Measurements from ENCODE around the gene BAIAP2L1. TPM values are rescaled to one million over a fixed set of nuclear protein-coding genes. Genes with fewer than 3 reads are reported as not detected.
A peak's percentile ranks its signal among the peaks of the same experiment; 100 is the strongest.

BAIAP2L1 gene
- total and polyA plus RNA-seq, 2 of the 8 experiments (the other 6 are each of a cell fraction or from before 2014, with no cell fraction given), result 19.2 to 42.9 TPM

GRCh38 chr7:98286701-98287485, 114.0 kb downstream of the BAIAP2L1 start:
- peaks cover 5% of the 10 kb centered on the region; the same call in 1 of the 2 replicates for H3K23me2 ChIP-seq (ENCODE audit: low read depth, low read length)
- no peak overlapping the region for H2AK5ac ChIP-seq (ENCODE audit: low read depth, low read length)
- H4K8ac ChIP-seq (ENCODE audit: extremely low read depth, insufficient read depth, low read length), result no peak overlapping the region
- H2AFZ ChIP-seq (ENCODE audit: low read length), result no peak overlapping the region
- H2BK120ac ChIP-seq (replicated peaks; ENCODE audit: low read depth, low read length), result no peak overlapping the region
- H2BK5ac ChIP-seq (ENCODE audit: low read depth, low read length), result peak overlapping the region; percentile 52; the same call in 1 of the 2 replicates
- no peak overlapping the region for H3K14ac ChIP-seq (ENCODE audit: insufficient read length)
- no peak overlapping the region for H3K4ac ChIP-seq (replicated peaks; ENCODE audit: insufficient read length, low read depth, low read length)
- H3K4me1 ChIP-seq (replicated peaks in 1 of 4; ENCODE audit: control insufficient read depth in 3 of 4, insufficient read depth in 4 of 4, low read length in 3 of 4), result peaks cover 4 to 26% (median 18%) of the 10 kb centered on the region in 4 experiments
- peaks cover 13% of the 10 kb centered on the region for H3K79me1 ChIP-seq (ENCODE audit: low read depth, low read length)
- no peak for TF ChIP-seq RFX5 (IDR thresholded peaks at IDR 0.05; ENCODE audit: borderline replicate concordance, low read depth, low read length)
- TF ChIP-seq RXRA (IDR thresholded peaks at IDR 0.05; ENCODE audit: insufficient read depth, low read depth, low read length), result no peak
- no peak overlapping the region for H3K4me3 ChIP-seq (ENCODE audit: extremely low read depth in 1 of 4, insufficient read depth in 2 of 4, low read depth in 3 of 4, low read length in 4 of 4)
- no peak overlapping the region for H4K91ac ChIP-seq (replicated peaks; ENCODE audit: insufficient read length, low read length)
- H3K56ac ChIP-seq (replicated peaks; ENCODE audit: insufficient read length, low read depth, low read length), result no peak overlapping the region
- no peak overlapping the region for H3K18ac ChIP-seq (ENCODE audit: extremely low read depth, low read length)
- H3K27ac ChIP-seq (ENCODE audit: low read depth, low read length), result no peak overlapping the region
- ChIA-PET POLR2A (ENCODE audit: partially characterized antibody) (interaction anchor here (0.6 to 1.7 kb wide), 3 partner anchors 11 to 332 kb away, joined by 3 to 8 read pairs (median 3); partner anchors contain the start of gene BAIAP2L1), CTCF (ENCODE audit: partially characterized antibody) (interaction anchor here (0.7 to 1.7 kb wide), 5 partner anchors 13 to 131 kb away, joined by 3 to 5 read pairs (median 3); no protein-coding TSS in a partner anchor)
- peaks cover 0 to 4% (median 2%) of the 10 kb centered on the region in 4 experiments; a peak in 3 of 8 replicates for H3K36me3 ChIP-seq (ENCODE audit: control insufficient read depth in 2 of 4, insufficient read depth in 4 of 4, low read length in 3 of 4)
- 0 out of 7 replicates have a peak overlapping the region, but pooled peaks of 1 of the 4 experiments have one; percentile 1 for H3K9ac ChIP-seq (replicated peaks in 1 of 4; ENCODE audit: extremely low read depth in 1 of 4, low read depth in 3 of 4, low read length in 3 of 4)
- FAIRE-seq, result no peak
- DNase-seq (ENCODE audit: low read depth in 1 of 2, low spot score in 2 of 2), result no peak
- H3K9me3 ChIP-seq (ENCODE audit: insufficient read depth in 2 of 2, low read depth in 1 of 2, low read length in 1 of 2), result no peaks in the 10 kb centered on the region
- H3K27me3 ChIP-seq (replicated peaks in 1 of 4; ENCODE audit: control insufficient read depth in 3 of 4, extremely low read depth in 1 of 4, insufficient read depth in 3 of 4, low read length in 3 of 4), result no peaks in the 10 kb centered on the region
- WGBS, 2 experiments (ENCODE audit: extremely low coverage in 1 of 2, insufficient coverage in 1 of 2, insufficient read length in 1 of 2, insufficient replicate concordance in 2 of 2, low coverage in 1 of 2, low lambda C conversion rate in 2 of 2, missing lambda C conversion rate in 1 of 2), result 87% methylated on average over 21 of the region's 21 CpGs; no CpG with 5 or more reads in 1 of the 2 experiments
- no peak overlapping the region for H2BK20ac ChIP-seq (ENCODE audit: low read length)
- H3K4me2 ChIP-seq (ENCODE audit: insufficient read depth in 1 of 2, low read depth in 2 of 2, low read length in 2 of 2), result peak overlapping the region in 1 of 2 experiments; percentile 48; a peak in 1 of 4 replicates
- no peak overlapping the region for H2BK12ac ChIP-seq (ENCODE audit: low read depth, low read length)
- no peak overlapping the region for H2BK15ac ChIP-seq (ENCODE audit: low read length)
- H4K5ac ChIP-seq (ENCODE audit: insufficient read length, low read depth, low read length), result no peak overlapping the region
- H3K23ac ChIP-seq (ENCODE audit: insufficient read length), result no peak overlapping the region
- peaks cover 43 to 47% of the 10 kb centered on the region in 2 experiments for H4K20me1 ChIP-seq (replicated peaks in 1 of 2; ENCODE audit: control insufficient read depth in 1 of 2, insufficient read depth in 2 of 2, low read length in 2 of 2)
- peaks cover 7 to 61% of the 10 kb centered on the region in 2 experiments for H3K79me2 ChIP-seq (ENCODE audit: control insufficient read depth in 1 of 2, insufficient read depth in 2 of 2, low read length in 2 of 2)
